ENCODE measurements around the gene HMGB1. TPM values are rescaled to one million over a fixed set of nuclear protein-coding genes. Genes with fewer than 3 reads are reported as not detected.
A peak's percentile ranks its signal among the peaks of the same experiment; 100 is the strongest.

Gene HMGB1
- total RNA-seq, 1 donor from 2014 or later, result 135 TPM

DNA sequence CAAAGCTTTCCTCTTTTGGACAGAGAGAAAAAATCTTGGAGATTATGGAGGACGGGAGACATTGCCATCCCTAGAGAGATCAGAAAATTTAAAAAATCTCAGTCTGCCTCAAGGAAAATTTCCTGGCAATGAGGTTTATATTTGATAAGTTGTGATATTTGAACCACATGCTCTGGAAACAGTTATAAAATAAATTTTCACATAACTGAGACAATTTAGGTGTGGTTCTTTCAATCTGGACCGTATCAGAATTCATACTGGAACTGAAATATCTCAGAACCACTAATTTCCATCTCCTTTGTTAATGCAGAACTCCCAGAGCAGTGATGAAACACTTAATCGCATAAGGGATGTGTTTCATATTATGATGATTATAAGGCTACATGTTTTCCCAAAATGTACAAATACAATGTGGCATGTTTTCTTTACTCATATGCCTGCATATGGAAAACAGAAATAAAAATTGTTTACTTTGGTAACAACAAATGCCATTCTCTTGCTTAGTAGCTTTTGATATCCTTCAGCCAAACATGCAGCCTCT, 29.8 kb downstream of the HMGB1 start:
- H3K4me3 ChIP-seq, result no peak overlapping the region
- no peak for DNase-seq (ENCODE audit: low spot score in 2 of 2)
- peaks cover 2 to 3% of the 10 kb centered on the region in 2 donors for H3K4me1 ChIP-seq
- TF ChIP-seq, protein P1, sequence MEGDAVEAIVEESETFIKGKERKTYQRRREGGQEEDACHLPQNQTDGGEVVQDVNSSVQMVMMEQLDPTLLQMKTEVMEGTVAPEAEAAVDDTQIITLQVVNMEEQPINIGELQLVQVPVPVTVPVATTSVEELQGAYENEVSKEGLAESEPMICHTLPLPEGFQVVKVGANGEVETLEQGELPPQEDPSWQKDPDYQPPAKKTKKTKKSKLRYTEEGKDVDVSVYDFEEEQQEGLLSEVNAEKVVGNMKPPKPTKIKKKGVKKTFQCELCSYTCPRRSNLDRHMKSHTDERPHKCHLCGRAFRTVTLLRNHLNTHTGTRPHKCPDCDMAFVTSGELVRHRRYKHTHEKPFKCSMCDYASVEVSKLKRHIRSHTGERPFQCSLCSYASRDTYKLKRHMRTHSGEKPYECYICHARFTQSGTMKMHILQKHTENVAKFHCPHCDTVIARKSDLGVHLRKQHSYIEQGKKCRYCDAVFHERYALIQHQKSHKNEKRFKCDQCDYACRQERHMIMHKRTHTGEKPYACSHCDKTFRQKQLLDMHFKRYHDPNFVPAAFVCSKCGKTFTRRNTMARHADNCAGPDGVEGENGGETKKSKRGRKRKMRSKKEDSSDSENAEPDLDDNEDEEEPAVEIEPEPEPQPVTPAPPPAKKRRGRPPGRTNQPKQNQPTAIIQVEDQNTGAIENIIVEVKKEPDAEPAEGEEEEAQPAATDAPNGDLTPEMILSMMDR (IDR thresholded peaks at IDR 0.05), result no peak
- H3K36me3 ChIP-seq, result no peaks in the 10 kb centered on the region
- intact Hi-C loops (cut with DNase I), result no loop called here
- H3K27me3 ChIP-seq, result no peaks in the 10 kb centered on the region
- no peaks in the 10 kb centered on the region for H3K9me3 ChIP-seq
- no peak overlapping the region for H3K27ac ChIP-seq

DNA sequence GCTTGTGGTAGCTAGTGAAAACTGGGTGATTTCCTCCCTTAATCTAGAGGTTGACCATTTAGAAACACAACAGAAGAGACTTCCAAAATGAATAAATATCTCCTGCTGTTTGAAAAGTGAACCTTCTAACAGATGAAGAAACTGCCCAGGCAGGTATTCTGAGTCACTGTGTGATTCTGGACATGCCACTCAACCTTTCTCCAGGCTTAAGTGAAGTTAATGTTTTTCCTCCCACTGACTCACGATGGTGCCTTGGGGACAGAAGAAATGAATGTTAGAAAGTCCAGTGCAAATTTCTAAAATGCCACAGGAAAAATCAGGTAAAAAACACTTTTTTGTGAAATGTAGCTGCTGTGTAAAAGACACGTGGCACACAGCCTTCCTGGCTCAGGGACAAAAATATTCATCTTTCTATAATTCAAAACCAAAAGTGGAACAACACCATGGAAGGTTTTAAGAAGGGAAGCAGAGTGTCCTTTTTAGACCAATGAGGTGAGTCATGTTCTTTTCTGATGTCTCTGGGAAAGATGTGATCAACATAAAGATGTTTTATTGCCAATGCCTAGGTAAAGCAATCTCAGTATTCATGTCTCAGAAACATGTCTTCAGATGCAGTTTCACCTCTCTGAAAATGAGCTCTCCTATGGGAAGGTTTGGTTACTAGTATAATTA, 34.3 kb downstream of the HMGB1 start:
- peak overlapping the region; percentile 73 to 75 for H3K27ac ChIP-seq
- no peaks in the 10 kb centered on the region for H3K27me3 ChIP-seq
- intact Hi-C loops (cut with DNase I), result loop anchor here (2.0 kb wide), 1 partner anchor 13 kb away; no protein-coding TSS in a partner anchor
- H3K4me3 ChIP-seq, result no peak overlapping the region
- no peaks in the 10 kb centered on the region for H3K9me3 ChIP-seq
- H3K4me1 ChIP-seq, result peaks cover 3 to 12% of the 10 kb centered on the region in 2 donors
- no peak for DNase-seq (ENCODE audit: low spot score in 2 of 2)
- TF ChIP-seq, protein P1 (IDR thresholded peaks at IDR 0.05), result no peak
- H3K36me3 ChIP-seq, result no peaks in the 10 kb centered on the region

DNA sequence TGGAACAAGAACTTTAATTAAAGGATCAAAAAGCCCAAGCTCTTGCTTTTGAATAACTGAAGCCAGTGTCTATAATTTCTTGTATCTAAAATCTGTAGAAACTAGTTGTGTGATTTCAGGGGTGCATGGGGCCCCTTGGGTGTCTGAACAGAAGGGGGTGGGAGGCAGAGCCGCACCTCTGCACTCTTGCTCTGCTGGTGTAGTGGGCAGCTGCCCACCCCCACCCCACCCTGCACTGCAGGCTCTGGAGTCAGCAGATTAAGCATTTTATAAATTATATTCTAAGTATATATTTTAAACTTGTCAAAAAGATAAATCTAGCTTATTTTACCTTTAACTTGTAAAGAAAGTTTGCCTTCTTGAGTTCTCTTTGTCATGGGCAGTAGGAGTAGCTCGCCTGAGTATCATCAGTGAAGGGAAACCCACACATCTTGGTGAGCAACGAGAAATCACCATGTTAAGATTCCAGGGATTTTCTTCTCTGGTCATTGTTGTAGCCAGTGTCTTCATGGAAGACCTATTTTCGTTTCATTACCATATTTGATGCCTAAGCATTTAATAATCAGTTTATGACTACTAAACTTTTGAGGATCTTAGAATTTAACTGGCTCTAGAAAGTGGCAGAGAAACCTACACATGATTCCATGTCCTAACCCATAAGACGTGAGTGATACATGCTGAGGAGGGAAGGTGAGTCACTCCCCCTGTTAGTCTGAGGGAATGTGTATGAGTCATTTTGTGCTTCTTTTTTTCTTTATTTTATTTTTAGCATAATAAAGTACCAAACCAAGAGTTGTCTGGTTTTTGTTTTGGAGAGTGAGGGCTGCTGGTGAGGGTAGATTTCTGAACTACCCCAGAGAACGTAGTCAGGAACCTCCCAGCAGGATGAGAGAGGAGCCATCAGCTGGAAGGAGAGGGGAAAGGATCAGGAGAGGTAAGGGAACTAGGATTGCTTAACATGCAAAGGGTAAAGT, 35.7 kb downstream of the HMGB1 start:
- no peaks in the 10 kb centered on the region for H3K36me3 ChIP-seq
- no peaks in the 10 kb centered on the region for H3K27me3 ChIP-seq
- intact Hi-C loops (cut with DNase I), result loop anchor here (2.0 kb wide), 1 partner anchor 15 kb away; no protein-coding TSS in a partner anchor
- H3K4me3 ChIP-seq, result no peak overlapping the region
- DNase-seq (ENCODE audit: low spot score in 2 of 2), result no peak
- H3K27ac ChIP-seq, result peak overlapping the region; percentile 73 to 75
- peaks cover 3 to 12% of the 10 kb centered on the region in 2 donors for H3K4me1 ChIP-seq
- TF ChIP-seq, protein P1 (IDR thresholded peaks at IDR 0.05), result no peak
- no peaks in the 10 kb centered on the region for H3K9me3 ChIP-seq

DNA sequence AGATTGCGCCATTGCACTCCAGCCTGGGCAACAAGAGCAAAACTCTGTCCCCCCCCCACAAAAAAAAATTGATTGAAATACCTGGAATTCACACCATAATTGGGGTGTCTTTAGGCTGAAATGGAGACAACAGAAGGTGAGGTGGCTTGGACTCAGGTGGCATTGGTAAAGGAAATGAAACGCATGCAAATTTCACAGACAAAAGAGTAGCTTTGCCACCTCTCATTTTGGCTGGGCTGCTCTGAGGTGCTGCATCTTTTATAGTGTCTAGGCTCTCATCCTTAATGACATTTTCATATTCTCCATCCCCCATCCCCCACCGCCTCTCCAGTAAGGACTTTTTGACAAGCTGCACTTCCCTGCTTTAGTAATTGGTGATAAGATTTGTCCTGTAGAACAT, 36.5 kb downstream of the HMGB1 start:
- Histone ChIP-seq H3K9me3 (no peaks in the 10 kb centered on the region), H3K27me3 (no peaks in the 10 kb centered on the region), H3K4me1 (peaks cover 3 to 12% of the 10 kb centered on the region in 2 donors), H3K36me3 (no peaks in the 10 kb centered on the region), H3K27ac (no peak overlapping the region), H3K4me3 (no peak overlapping the region)
- TF ChIP-seq, protein P1 (IDR thresholded peaks at IDR 0.05), result no peak
- intact Hi-C loops (cut with DNase I), result no loop called here
- no peak for DNase-seq (ENCODE audit: low spot score in 2 of 2)

DNA sequence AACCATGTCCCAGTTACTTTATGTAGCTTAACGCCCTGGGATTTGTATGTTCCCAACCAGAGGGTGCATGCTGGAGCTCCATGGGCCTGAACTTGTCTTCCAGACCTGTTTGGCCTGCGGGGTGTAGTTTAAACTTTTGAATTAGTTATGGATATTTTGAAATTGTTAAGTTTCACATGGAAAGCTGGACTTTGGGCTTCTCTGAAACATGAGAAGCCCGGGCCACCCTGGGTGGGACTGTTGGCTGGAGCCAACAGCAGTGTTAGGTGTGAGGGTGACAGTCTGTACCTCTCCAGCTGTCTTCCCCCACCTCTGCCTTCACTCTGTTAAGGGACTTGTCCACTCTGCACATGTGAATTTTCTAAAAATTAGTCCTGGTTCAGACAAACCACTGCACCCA, 41.8 kb downstream of the HMGB1 start:
- Histone ChIP-seq H3K4me1 (peaks cover 8 to 12% of the 10 kb centered on the region in 2 donors), H3K27me3 (no peaks in the 10 kb centered on the region), H3K27ac (no peak overlapping the region), H3K9me3 (no peaks in the 10 kb centered on the region), H3K4me3 (no peak overlapping the region), H3K36me3 (no peaks in the 10 kb centered on the region)
- DNase-seq (ENCODE audit: low spot score in 2 of 2), result no peak
- TF ChIP-seq, protein P1 (IDR thresholded peaks at IDR 0.05), result no peak
- intact Hi-C loops (cut with DNase I), result loop anchor here (2.0 kb wide), 2 partner anchors 21 to 739 kb away; no protein-coding TSS in a partner anchor
